ENCODE results near the gene NSUN4. TPM values are rescaled to one million over a fixed set of nuclear protein-coding genes. Genes with fewer than 3 reads are reported as not detected.
"Not testable (repeated sequence)": the region's sequence is repeated elsewhere in the genome, so short reads cannot be mapped to it uniquely, and the experiment has no call there.

The NSUN4 gene
- total and polyA plus RNA-seq, 7 experiments from 2014 or later = 10.2 to 30.7 (median 28.7) TPM

GRCh38 chr1:46355920-46356319, 15.3 kb downstream of the NSUN4 start:
- POLR2A ChIA-PET = not testable (repeated sequence)

GRCh38 chr1:46362158-46362557, 21.6 kb downstream of the NSUN4 start:
- no peak overlapping the region for H3K27ac ChIP-seq (ENCODE audit: low read depth, low read length)
- no peaks in the 10 kb centered on the region for H3K4me1 ChIP-seq (ENCODE audit: control insufficient read depth in 2 of 2, insufficient read depth in 2 of 2, low read length in 2 of 2)
- H3K27ac Mint-ChIP-seq = no peak overlapping the region
- intact Hi-C loops (cut with micrococcal nuclease) = no loop called here
- H3K27me3 ChIP-seq (ENCODE audit: control insufficient read depth in 2 of 2, insufficient read depth in 2 of 2, low read length in 2 of 2) = no peaks in the 10 kb centered on the region
- H3K9me3 Mint-ChIP-seq = no peaks in the 10 kb centered on the region
- H3K4me3 Mint-ChIP-seq = no peak overlapping the region
- no peak for DNase-seq
- H3K36me3 Mint-ChIP-seq = peaks cover 11 to 44% (median 28%) of the 10 kb centered on the region in 5 donors
- H3K9me3 ChIP-seq (ENCODE audit: control insufficient read depth in 2 of 3, low read length in 3 of 3) = no peaks in the 10 kb centered on the region
- no peak overlapping the region for H3K4me3 ChIP-seq (ENCODE audit: low read length)
- no peak for ATAC-seq
- ChIA-PET POLR2A (no interaction called here), CTCF (no interaction called here)
- H3K27me3 Mint-ChIP-seq = no peaks in the 10 kb centered on the region
- H3K4me1 Mint-ChIP-seq = peaks cover 0 to 4% (median 0%) of the 10 kb centered on the region in 7 donors
- H3K36me3 ChIP-seq (ENCODE audit: control insufficient read depth in 2 of 3, insufficient read depth in 3 of 3, low read length in 3 of 3) = peaks cover 0 to 44% (median 16%) of the 10 kb centered on the region in 3 experiments

More at GRCh38 chr1:46355920-46356319, 15.3 kb downstream of the NSUN4 start:
- H3K4me1 Mint-ChIP-seq; H3K9me3 ChIP-seq (ENCODE audit: control insufficient read depth in 2 of 3, low read length in 3 of 3); H3K4me3 Mint-ChIP-seq; ATAC-seq; H3K9me3 Mint-ChIP-seq; H3K27me3 ChIP-seq (ENCODE audit: control insufficient read depth in 2 of 2, insufficient read depth in 2 of 2, low read length in 2 of 2); CTCF ChIA-PET; DNase-seq; H3K4me1 ChIP-seq (ENCODE audit: control insufficient read depth in 2 of 2, insufficient read depth in 2 of 2, low read length in 2 of 2); H3K27ac Mint-ChIP-seq; H3K27ac ChIP-seq (ENCODE audit: low read depth, low read length); intact Hi-C loops (cut with micrococcal nuclease); H3K27me3 Mint-ChIP-seq; H3K4me3 ChIP-seq (ENCODE audit: low read length): not testable (repeated sequence)
- peaks cover 0 to 37% (median 16%) of the 10 kb centered on the region in 5 donors for H3K36me3 Mint-ChIP-seq
- H3K36me3 ChIP-seq (ENCODE audit: control insufficient read depth in 2 of 3, insufficient read depth in 3 of 3, low read length in 3 of 3) = peaks cover 0 to 47% (median 5%) of the 10 kb centered on the region in 3 experiments

- Histone ChIP-seq H3K4me1 (ENCODE audit: control insufficient read depth in 2 of 2, insufficient read depth in 2 of 2, low read length in 2 of 2) (no peaks in the 10 kb centered on the region), H3K27ac (ENCODE audit: low read depth, low read length) (no peak overlapping the region), H3K4me3 (ENCODE audit: low read length) (no peak overlapping the region), H3K36me3 (ENCODE audit: control insufficient read depth in 2 of 3, insufficient read depth in 3 of 3, low read length in 3 of 3) (peaks cover 0 to 41% (median 16%) of the 10 kb centered on the region in 3 experiments), H3K9me3 (ENCODE audit: control insufficient read depth in 2 of 3, low read length in 3 of 3) (no peaks in the 10 kb centered on the region), H3K27me3 (ENCODE audit: control insufficient read depth in 2 of 2, insufficient read depth in 2 of 2, low read length in 2 of 2) (no peaks in the 10 kb centered on the region)
- ChIA-PET CTCF (no interaction called here), POLR2A (no interaction called here)
- intact Hi-C loops (cut with micrococcal nuclease) = no loop called here
- no peak for DNase-seq
- Mint-ChIP-seq H3K27ac (no peak overlapping the region), H3K27me3 (no peaks in the 10 kb centered on the region), H3K4me3 (no peak overlapping the region), H3K9me3 (no peaks in the 10 kb centered on the region), H3K36me3 (peaks cover 13 to 45% (median 28%) of the 10 kb centered on the region in 5 donors), H3K4me1 (peaks cover 0 to 4% (median 0%) of the 10 kb centered on the region in 7 donors)
- ATAC-seq = no peak
Observed at GRCh38 chr1:46363121-46363520, 22.5 kb downstream of the NSUN4 start.

DNA sequence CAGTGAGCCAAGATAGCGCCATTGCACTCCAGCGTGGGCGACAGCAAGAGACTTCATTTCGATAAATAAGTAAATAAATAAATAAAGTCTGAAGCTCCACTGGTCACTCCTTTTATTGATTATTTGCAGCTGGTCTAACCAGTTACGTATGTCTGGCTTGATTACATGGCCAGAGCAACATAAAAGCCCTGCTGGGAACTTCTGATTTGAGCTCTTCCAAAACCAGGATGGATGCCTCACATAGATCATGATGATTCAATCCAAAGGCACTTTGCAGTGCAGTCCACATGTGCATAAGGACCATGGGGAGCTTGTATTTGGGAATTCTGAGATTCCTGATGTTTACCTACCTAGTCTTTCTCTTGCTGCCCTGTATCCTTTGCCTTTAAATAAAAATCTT, 24.0 kb downstream of the NSUN4 start:
- no peak overlapping the region for H3K27ac ChIP-seq (ENCODE audit: low read depth, low read length)
- CTCF ChIA-PET = interaction anchor here (0.9 kb wide), 1 partner anchor 19 kb away, joined by 6 read pairs; no protein-coding TSS in a partner anchor
- peaks cover 14 to 57% (median 35%) of the 10 kb centered on the region in 5 donors for H3K36me3 Mint-ChIP-seq
- H3K9me3 ChIP-seq (ENCODE audit: control insufficient read depth in 2 of 3, low read length in 3 of 3) = no peaks in the 10 kb centered on the region
- intact Hi-C loops (cut with micrococcal nuclease) = no loop called here
- H3K9me3 Mint-ChIP-seq = no peaks in the 10 kb centered on the region
- no peak overlapping the region for H3K4me3 Mint-ChIP-seq
- no peak overlapping the region for H3K27ac Mint-ChIP-seq
- POLR2A ChIA-PET = interaction anchor here (0.6 kb wide), 1 partner anchor 22 kb away, joined by 4 read pairs; no protein-coding TSS in a partner anchor
- peaks cover 0 to 50% (median 16%) of the 10 kb centered on the region in 3 experiments for H3K36me3 ChIP-seq (ENCODE audit: control insufficient read depth in 2 of 3, insufficient read depth in 3 of 3, low read length in 3 of 3)
- ATAC-seq (no peak), DNase-seq (no peak)
- no peak overlapping the region for H3K4me3 ChIP-seq (ENCODE audit: low read length)
- H3K4me1 Mint-ChIP-seq = peaks cover 0 to 4% (median 0%) of the 10 kb centered on the region in 7 donors
- H3K27me3 Mint-ChIP-seq = no peaks in the 10 kb centered on the region
- no peaks in the 10 kb centered on the region for H3K27me3 ChIP-seq (ENCODE audit: control insufficient read depth in 2 of 2, insufficient read depth in 2 of 2, low read length in 2 of 2)
- H3K4me1 ChIP-seq (ENCODE audit: control insufficient read depth in 2 of 2, insufficient read depth in 2 of 2, low read length in 2 of 2) = no peaks in the 10 kb centered on the region

GRCh38 chr1:46365796-46366195, 25.2 kb downstream of the NSUN4 start:
- peaks cover 0 to 45% (median 12%) of the 10 kb centered on the region in 3 experiments for H3K36me3 ChIP-seq (ENCODE audit: control insufficient read depth in 2 of 3, insufficient read depth in 3 of 3, low read length in 3 of 3)
- peaks cover 14 to 52% (median 34%) of the 10 kb centered on the region in 5 donors for H3K36me3 Mint-ChIP-seq
- H3K4me3 Mint-ChIP-seq; H3K4me1 ChIP-seq (ENCODE audit: control insufficient read depth in 2 of 2, insufficient read depth in 2 of 2, low read length in 2 of 2); DNase-seq; H3K27me3 Mint-ChIP-seq; H3K27me3 ChIP-seq (ENCODE audit: control insufficient read depth in 2 of 2, insufficient read depth in 2 of 2, low read length in 2 of 2); H3K9me3 ChIP-seq (ENCODE audit: control insufficient read depth in 2 of 3, low read length in 3 of 3); intact Hi-C loops (cut with micrococcal nuclease); H3K4me1 Mint-ChIP-seq; H3K4me3 ChIP-seq (ENCODE audit: low read length); H3K9me3 Mint-ChIP-seq; H3K27ac Mint-ChIP-seq; CTCF ChIA-PET; H3K27ac ChIP-seq (ENCODE audit: low read depth, low read length); POLR2A ChIA-PET; ATAC-seq: not testable (repeated sequence)

DNA sequence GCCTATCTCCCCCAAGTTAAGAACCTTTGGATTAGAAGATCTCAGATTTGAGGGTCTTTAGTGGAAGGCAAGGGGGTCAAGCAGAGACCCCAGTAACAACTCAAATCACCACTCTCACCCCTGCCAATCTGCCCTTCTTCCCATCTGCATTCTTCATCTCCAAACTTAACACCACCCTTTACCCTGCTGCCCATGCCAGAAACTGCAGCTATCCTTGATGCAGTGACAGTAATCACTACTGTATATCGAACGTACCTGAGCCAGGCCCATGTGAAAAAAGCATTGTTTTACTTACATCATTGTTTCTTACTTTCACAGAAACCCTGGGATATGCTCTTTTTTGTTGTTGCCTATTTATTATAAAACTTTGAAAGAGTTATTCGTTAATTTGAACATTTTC, 26.5 kb downstream of the NSUN4 start:
- Histone ChIP-seq H3K4me1 (ENCODE audit: control insufficient read depth in 2 of 2, insufficient read depth in 2 of 2, low read length in 2 of 2) (no peaks in the 10 kb centered on the region), H3K27ac (ENCODE audit: low read depth, low read length) (no peak overlapping the region), H3K9me3 (ENCODE audit: control insufficient read depth in 2 of 3, low read length in 3 of 3) (no peaks in the 10 kb centered on the region), H3K4me3 (ENCODE audit: low read length) (no peak overlapping the region), H3K27me3 (ENCODE audit: control insufficient read depth in 2 of 2, insufficient read depth in 2 of 2, low read length in 2 of 2) (no peaks in the 10 kb centered on the region), H3K36me3 (ENCODE audit: control insufficient read depth in 2 of 3, insufficient read depth in 3 of 3, low read length in 3 of 3) (peaks cover 0 to 32% (median 5%) of the 10 kb centered on the region in 3 experiments)
- H3K4me3 Mint-ChIP-seq = no peak overlapping the region
- H3K36me3 Mint-ChIP-seq = peaks cover 12 to 42% (median 30%) of the 10 kb centered on the region in 5 donors
- no peaks in the 10 kb centered on the region for H3K27me3 Mint-ChIP-seq
- no peak for DNase-seq
- H3K27ac Mint-ChIP-seq = peak overlapping the region in 2 of 9 donors; percentile 39 to 62
- no peaks in the 10 kb centered on the region for H3K9me3 Mint-ChIP-seq
- ATAC-seq = no peak
- ChIA-PET CTCF (no interaction called here), POLR2A (no interaction called here)
- peaks cover 0 to 5% (median 0%) of the 10 kb centered on the region in 7 donors for H3K4me1 Mint-ChIP-seq
- intact Hi-C loops (cut with micrococcal nuclease) = no loop called here

GRCh38 chr1:46367701-46368100, 27.1 kb downstream of the NSUN4 start:
- H3K9me3 Mint-ChIP-seq; H3K27me3 Mint-ChIP-seq; DNase-seq; H3K9me3 ChIP-seq (ENCODE audit: control insufficient read depth in 2 of 3, low read length in 3 of 3); H3K4me1 ChIP-seq (ENCODE audit: control insufficient read depth in 2 of 2, insufficient read depth in 2 of 2, low read length in 2 of 2); H3K4me1 Mint-ChIP-seq; H3K27ac Mint-ChIP-seq; H3K27ac ChIP-seq (ENCODE audit: low read depth, low read length); CTCF ChIA-PET; ATAC-seq; intact Hi-C loops (cut with micrococcal nuclease); H3K4me3 ChIP-seq (ENCODE audit: low read length); H3K4me3 Mint-ChIP-seq; H3K27me3 ChIP-seq (ENCODE audit: control insufficient read depth in 2 of 2, insufficient read depth in 2 of 2, low read length in 2 of 2): not testable (repeated sequence)
- H3K36me3 ChIP-seq (ENCODE audit: control insufficient read depth in 2 of 3, insufficient read depth in 3 of 3, low read length in 3 of 3) = peaks cover 0 to 26% (median 5%) of the 10 kb centered on the region in 3 experiments
- POLR2A ChIA-PET = interaction anchor here (0.6 kb wide), 1 partner anchor 344 kb away, joined by 4 read pairs; no protein-coding TSS in a partner anchor
- peaks cover 11 to 41% (median 32%) of the 10 kb centered on the region in 5 donors for H3K36me3 Mint-ChIP-seq

Measured in naive thymus-derived CD4-positive, alpha-beta T cell (primary cell).